ENCODE results near the gene CAMTA1.

CAMTA1 gene

DNA sequence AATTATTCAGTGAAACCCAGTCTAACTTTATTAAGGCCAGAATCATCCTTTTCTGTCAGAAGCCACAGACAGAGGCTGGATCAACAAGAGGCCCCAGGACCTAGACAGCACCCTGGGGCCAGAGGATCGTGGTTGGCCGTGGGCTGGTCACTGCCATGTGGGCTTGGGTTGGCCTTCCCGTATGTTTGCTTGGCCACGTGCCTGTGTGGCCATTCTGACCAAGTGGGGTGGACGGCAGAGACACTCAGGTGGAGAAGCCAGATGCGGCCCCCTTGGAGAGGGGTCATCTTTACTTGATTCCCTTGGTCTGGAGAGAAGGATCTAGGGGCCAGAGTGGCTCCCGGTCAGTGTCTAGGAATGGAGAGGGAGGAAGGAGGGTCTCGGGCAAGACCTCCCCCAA is 327.9 kb downstream of the CAMTA1 start:
- H4K12ac ChIP-seq (ENCODE audit: low read depth, low read length), result no peak overlapping the region
- no peaks in the 10 kb centered on the region for H3K27me3 ChIP-seq (ENCODE audit: insufficient read depth, low read length)
- H2BK120ac ChIP-seq (ENCODE audit: insufficient read depth, low read length, poor library complexity), result no peak overlapping the region
- no peak overlapping the region for H3K23ac ChIP-seq (ENCODE audit: low read length)
- H3K4me2 ChIP-seq (ENCODE audit: low read length), result no peak overlapping the region
- no peak overlapping the region for H2AK5ac ChIP-seq (ENCODE audit: low read length)
- no peak overlapping the region for H3K18ac ChIP-seq (ENCODE audit: low read length)
- no peak for DNase-seq
- H2AFZ ChIP-seq (ENCODE audit: insufficient read depth, low read length, poor library complexity), result no peak overlapping the region
- no peak overlapping the region for H4K91ac ChIP-seq (ENCODE audit: low read depth, low read length)
- H3K36me3 ChIP-seq (ENCODE audit: control insufficient read depth in 1 of 2, insufficient read depth in 2 of 2, low read length in 2 of 2), result no peaks in the 10 kb centered on the region
- no peak overlapping the region for H2BK5ac ChIP-seq (ENCODE audit: low read depth, low read length, poor library complexity)
- H3K79me1 ChIP-seq (ENCODE audit: low read length), result no peaks in the 10 kb centered on the region
- no peak overlapping the region for H3K27ac ChIP-seq (ENCODE audit: low read depth, low read length)
- H2BK12ac ChIP-seq (ENCODE audit: low read length), result no peak overlapping the region
- H3K9me3 ChIP-seq (ENCODE audit: insufficient read depth, low read depth, low read length), result peaks cover 4% of the 10 kb centered on the region
- no peak overlapping the region for H3K9ac ChIP-seq (ENCODE audit: low read length)
- no CpG with 5 or more reads among the region's 8 CpGs for WGBS (ENCODE audit: extremely low coverage, insufficient coverage, insufficient read length)
- no peak overlapping the region for H3K4me3 ChIP-seq (ENCODE audit: low read depth, low read length)
- H3K79me2 ChIP-seq (ENCODE audit: control insufficient read depth, insufficient read depth, low read length, poor library complexity), result no peaks in the 10 kb centered on the region
- H3K4me1 ChIP-seq (ENCODE audit: control insufficient read depth in 1 of 2, insufficient read depth in 2 of 2, low read length in 2 of 2), result no peaks in the 10 kb centered on the region
- no peak overlapping the region for H3K14ac ChIP-seq (ENCODE audit: low read length)
- no peak overlapping the region for H4K8ac ChIP-seq (ENCODE audit: low read depth, low read length)
- H3K4ac ChIP-seq (ENCODE audit: low read depth, low read length), result no peak overlapping the region

- WGBS (ENCODE audit: extremely low coverage, insufficient coverage, insufficient read length), result no CpG with 5 or more reads among the region's 6 CpGs
- no peak overlapping the region for H3K9ac ChIP-seq (ENCODE audit: low read length)
- no peak overlapping the region for H2BK5ac ChIP-seq (ENCODE audit: low read depth, low read length, poor library complexity)
- no peaks in the 10 kb centered on the region for H3K79me1 ChIP-seq (ENCODE audit: low read length)
- H2BK12ac ChIP-seq (ENCODE audit: low read length), result no peak overlapping the region
- no peak overlapping the region for H3K27ac ChIP-seq (ENCODE audit: low read depth, low read length)
- H3K18ac ChIP-seq (ENCODE audit: low read length), result no peak overlapping the region
- H2AK5ac ChIP-seq (ENCODE audit: low read length), result no peak overlapping the region
- H3K4me1 ChIP-seq (ENCODE audit: control insufficient read depth in 1 of 2, insufficient read depth in 2 of 2, low read length in 2 of 2), result no peaks in the 10 kb centered on the region
- H3K4me2 ChIP-seq (ENCODE audit: low read length), result no peak overlapping the region
- no peak overlapping the region for H3K14ac ChIP-seq (ENCODE audit: low read length)
- no peak overlapping the region for H4K91ac ChIP-seq (ENCODE audit: low read depth, low read length)
- no peak overlapping the region for H2BK120ac ChIP-seq (ENCODE audit: insufficient read depth, low read length, poor library complexity)
- no peak for DNase-seq
- H3K4me3 ChIP-seq (ENCODE audit: low read depth, low read length), result no peak overlapping the region
- no peak overlapping the region for H2AFZ ChIP-seq (ENCODE audit: insufficient read depth, low read length, poor library complexity)
- no peak overlapping the region for H4K12ac ChIP-seq (ENCODE audit: low read depth, low read length)
- H3K4ac ChIP-seq (ENCODE audit: low read depth, low read length), result no peak overlapping the region
- H3K27me3 ChIP-seq (ENCODE audit: insufficient read depth, low read length), result no peaks in the 10 kb centered on the region
- no peaks in the 10 kb centered on the region for H3K79me2 ChIP-seq (ENCODE audit: control insufficient read depth, insufficient read depth, low read length, poor library complexity)
- no peaks in the 10 kb centered on the region for H3K36me3 ChIP-seq (ENCODE audit: control insufficient read depth in 1 of 2, insufficient read depth in 2 of 2, low read length in 2 of 2)
- no peak overlapping the region for H3K23ac ChIP-seq (ENCODE audit: low read length)
- H3K9me3 ChIP-seq (ENCODE audit: insufficient read depth, low read depth, low read length), result peaks cover 3% of the 10 kb centered on the region
- no peak overlapping the region for H4K8ac ChIP-seq (ENCODE audit: low read depth, low read length)
Measured at GRCh38 chr1:7113822-7114221, 328.6 kb downstream of the CAMTA1 start.

DNA sequence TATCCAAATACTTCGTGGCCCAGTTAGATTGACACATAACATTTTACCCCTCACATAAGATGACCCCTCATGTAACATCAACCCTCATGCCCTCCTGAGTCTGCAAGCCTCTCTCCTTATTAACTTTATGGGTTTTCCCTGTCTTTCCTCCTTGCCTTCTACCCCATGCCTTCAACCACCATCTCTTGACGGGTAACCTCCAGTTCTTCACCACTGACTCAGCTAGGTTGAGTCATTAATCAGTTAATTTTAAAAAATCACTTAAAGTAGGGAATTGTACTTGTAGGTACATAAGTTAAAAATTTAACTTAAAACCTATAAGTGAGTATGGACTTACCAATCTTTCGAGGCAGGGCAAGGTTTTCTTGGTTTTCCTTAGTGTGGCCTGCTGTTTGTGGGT is 330.7 kb downstream of the CAMTA1 start:
- no peaks in the 10 kb centered on the region for H3K27me3 ChIP-seq (ENCODE audit: insufficient read depth, low read length)
- no peak overlapping the region for H3K4ac ChIP-seq (ENCODE audit: low read depth, low read length)
- no peak overlapping the region for H4K8ac ChIP-seq (ENCODE audit: low read depth, low read length)
- no peak overlapping the region for H4K12ac ChIP-seq (ENCODE audit: low read depth, low read length)
- no peak overlapping the region for H2BK5ac ChIP-seq (ENCODE audit: low read depth, low read length, poor library complexity)
- no peaks in the 10 kb centered on the region for H3K79me1 ChIP-seq (ENCODE audit: low read length)
- no peaks in the 10 kb centered on the region for H3K4me1 ChIP-seq (ENCODE audit: control insufficient read depth in 1 of 2, insufficient read depth in 2 of 2, low read length in 2 of 2)
- H3K23ac ChIP-seq (ENCODE audit: low read length), result no peak overlapping the region
- H2AK5ac ChIP-seq (ENCODE audit: low read length), result no peak overlapping the region
- H2AFZ ChIP-seq (ENCODE audit: insufficient read depth, low read length, poor library complexity), result no peak overlapping the region
- H2BK120ac ChIP-seq (ENCODE audit: insufficient read depth, low read length, poor library complexity), result no peak overlapping the region
- no peak overlapping the region for H3K9ac ChIP-seq (ENCODE audit: low read length)
- H3K79me2 ChIP-seq (ENCODE audit: control insufficient read depth, insufficient read depth, low read length, poor library complexity), result no peaks in the 10 kb centered on the region
- no peak overlapping the region for H3K4me3 ChIP-seq (ENCODE audit: low read depth, low read length)
- H3K4me2 ChIP-seq (ENCODE audit: low read length), result no peak overlapping the region
- H4K91ac ChIP-seq (ENCODE audit: low read depth, low read length), result no peak overlapping the region
- no peak for DNase-seq
- H3K18ac ChIP-seq (ENCODE audit: low read length), result no peak overlapping the region
- H2BK12ac ChIP-seq (ENCODE audit: low read length), result no peak overlapping the region
- WGBS (ENCODE audit: extremely low coverage, insufficient coverage, insufficient read length), result no CpG with 5 or more reads among the region's 3 CpGs
- no peaks in the 10 kb centered on the region for H3K36me3 ChIP-seq (ENCODE audit: control insufficient read depth in 1 of 2, insufficient read depth in 2 of 2, low read length in 2 of 2)
- no peak overlapping the region for H3K14ac ChIP-seq (ENCODE audit: low read length)
- peaks cover 2% of the 10 kb centered on the region for H3K9me3 ChIP-seq (ENCODE audit: insufficient read depth, low read depth, low read length)
- no peak overlapping the region for H3K27ac ChIP-seq (ENCODE audit: low read depth, low read length)

- H3K9me3 ChIP-seq (ENCODE audit: insufficient read depth, low read depth, low read length), result peaks cover 2% of the 10 kb centered on the region
- H3K18ac ChIP-seq (ENCODE audit: low read length), result no peak overlapping the region
- no peaks in the 10 kb centered on the region for H3K79me2 ChIP-seq (ENCODE audit: control insufficient read depth, insufficient read depth, low read length, poor library complexity)
- H3K9ac ChIP-seq (ENCODE audit: low read length), result no peak overlapping the region
- no peaks in the 10 kb centered on the region for H3K79me1 ChIP-seq (ENCODE audit: low read length)
- H4K12ac ChIP-seq (ENCODE audit: low read depth, low read length), result no peak overlapping the region
- no peak overlapping the region for H2AK5ac ChIP-seq (ENCODE audit: low read length)
- no peak overlapping the region for H3K14ac ChIP-seq (ENCODE audit: low read length)
- no peaks in the 10 kb centered on the region for H3K4me1 ChIP-seq (ENCODE audit: control insufficient read depth in 1 of 2, insufficient read depth in 2 of 2, low read length in 2 of 2)
- no peak overlapping the region for H2BK120ac ChIP-seq (ENCODE audit: insufficient read depth, low read length, poor library complexity)
- H3K4ac ChIP-seq (ENCODE audit: low read depth, low read length), result no peak overlapping the region
- no peak overlapping the region for H3K23ac ChIP-seq (ENCODE audit: low read length)
- H3K4me3 ChIP-seq (ENCODE audit: low read depth, low read length), result no peak overlapping the region
- no peak overlapping the region for H3K27ac ChIP-seq (ENCODE audit: low read depth, low read length)
- no peak overlapping the region for H2AFZ ChIP-seq (ENCODE audit: insufficient read depth, low read length, poor library complexity)
- no CpG with 5 or more reads among the region's 13 CpGs for WGBS (ENCODE audit: extremely low coverage, insufficient coverage, insufficient read length)
- H2BK5ac ChIP-seq (ENCODE audit: low read depth, low read length, poor library complexity), result no peak overlapping the region
- H3K36me3 ChIP-seq (ENCODE audit: control insufficient read depth in 1 of 2, insufficient read depth in 2 of 2, low read length in 2 of 2), result no peaks in the 10 kb centered on the region
- DNase-seq, result peak; percentile 44 to 57
- no peak overlapping the region for H4K91ac ChIP-seq (ENCODE audit: low read depth, low read length)
- no peaks in the 10 kb centered on the region for H3K27me3 ChIP-seq (ENCODE audit: insufficient read depth, low read length)
- no peak overlapping the region for H2BK12ac ChIP-seq (ENCODE audit: low read length)
- no peak overlapping the region for H4K8ac ChIP-seq (ENCODE audit: low read depth, low read length)
- no peak overlapping the region for H3K4me2 ChIP-seq (ENCODE audit: low read length)
Measured at GRCh38 chr1:7117399-7118281, 332.4 kb downstream of the CAMTA1 start.
